ENCODE measurements around the gene ASB5. TPM values are rescaled to one million over a fixed set of nuclear protein-coding genes. Genes with fewer than 3 reads are reported as not detected.

Gene ASB5, protein sequence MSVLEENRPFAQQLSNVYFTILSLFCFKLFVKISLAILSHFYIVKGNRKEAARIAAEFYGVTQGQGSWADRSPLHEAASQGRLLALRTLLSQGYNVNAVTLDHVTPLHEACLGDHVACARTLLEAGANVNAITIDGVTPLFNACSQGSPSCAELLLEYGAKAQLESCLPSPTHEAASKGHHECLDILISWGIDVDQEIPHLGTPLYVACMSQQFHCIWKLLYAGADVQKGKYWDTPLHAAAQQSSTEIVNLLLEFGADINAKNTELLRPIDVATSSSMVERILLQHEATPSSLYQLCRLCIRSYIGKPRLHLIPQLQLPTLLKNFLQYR
- not detected in 2 replicates for total RNA-seq

DNA sequence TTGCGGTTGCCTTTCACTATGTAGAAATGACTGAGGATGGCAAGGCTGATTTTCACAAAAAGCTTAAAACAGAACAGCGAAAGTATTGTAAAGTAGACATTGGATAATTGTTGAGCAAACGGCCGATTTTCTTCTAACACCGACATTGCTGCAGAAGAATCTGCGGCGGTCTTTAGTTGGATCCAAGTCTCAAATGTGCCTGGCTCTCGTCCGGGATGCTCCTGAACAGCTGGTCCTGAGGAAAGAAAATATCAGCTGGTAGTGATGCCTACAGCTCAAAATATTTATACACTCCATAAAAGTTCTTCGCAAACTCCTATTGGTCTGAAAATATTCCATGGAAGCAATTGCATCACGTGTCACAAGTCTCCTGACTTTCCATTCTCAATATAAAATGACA, at the start of gene ASB5:
Gene ASB5, minus strand, starts transcription at position 260 of the 400 bp plus-strand sequence. Its CDS starts 114 bp downstream, at position 146.

DNA sequence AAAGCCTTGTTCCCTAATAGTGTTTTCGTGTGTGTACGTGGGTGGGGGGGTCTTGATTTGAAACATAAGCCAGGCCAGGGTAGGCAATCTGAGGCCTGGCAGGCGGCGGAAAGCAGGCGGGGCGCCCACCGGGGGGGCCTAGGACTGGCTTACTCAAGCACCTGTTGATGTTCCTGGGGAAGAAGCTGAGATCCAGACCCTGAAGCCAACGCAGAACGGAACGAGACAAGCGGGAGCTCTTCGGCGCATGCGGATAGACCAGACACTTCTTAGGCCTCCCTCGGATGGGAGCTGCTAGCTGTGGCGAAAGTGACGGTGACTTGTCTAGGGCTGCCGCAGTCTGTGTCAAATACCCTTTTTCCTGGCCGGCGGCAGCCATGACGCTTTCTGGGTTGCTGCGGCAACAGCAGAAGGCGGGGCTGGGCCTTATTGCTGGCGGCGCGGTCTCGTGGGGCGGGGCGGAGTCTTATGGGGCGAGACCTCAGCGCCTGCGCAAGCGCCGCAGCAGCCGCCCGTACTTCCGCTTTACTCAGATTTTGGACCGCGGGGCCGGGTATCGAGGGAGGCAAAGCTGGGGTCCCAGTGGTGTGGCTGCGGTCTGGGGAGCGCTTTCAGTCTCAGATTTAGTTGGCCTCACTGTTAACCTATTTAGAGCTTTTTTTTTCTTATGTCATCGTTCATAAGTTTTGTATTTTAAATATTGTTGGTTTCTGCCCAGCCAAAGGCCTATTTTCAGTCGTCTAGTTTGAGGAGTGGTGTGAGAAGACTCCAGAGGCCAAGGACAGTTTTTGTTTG, 73.6 kb downstream of the ASB5 start, which contains the start of gene SPATA4:
Gene SPATA4, minus strand, starts transcription at position 402 of the 795 bp plus-strand sequence. Its CDS starts 23 bp downstream, at position 379.

Other genes starting within 250 kb of the ASB5 start
- gene WDR17, start 203.4 kb downstream of the ASB5 start, total RNA-seq, result 0.53 and 0.86 TPM in 2 replicates
- gene SPATA4, start 73.6 kb downstream of the ASB5 start, total RNA-seq, result not detected in 2 replicates
- 81.3 and 91.8 TPM in 2 replicates for gene SPCS3, start 50.7 kb upstream of the ASB5 start, total RNA-seq

Measured in myometrial cell (primary cell).